Neural progenitor cell (in vitro differentiated cells): Measurements from ENCODE around the gene HPSE2. TPM values are rescaled to one million over a fixed set of nuclear protein-coding genes. Genes with fewer than 3 reads are reported as not detected.

Experiments
- DNase-seq: peaks from one replicate; pipeline ENCODE4 v3.0.0-alpha.2; 2016; ENCODE audit warnings: low spot score
- H2AFZ ChIP-seq: fragments of 200-600 bp; sonication (generic); replicated peaks from 2 replicates; pipeline ENCODE4 v1.6.1; 2016; ENCODE audit warnings: antibody characterized with exemption
- H3F3A ChIP-seq: fragments of 200-600 bp; sonication (generic); 2 replicates; pipeline ENCODE4 v1.6.1; 2016; ENCODE audit warnings: antibody characterized with exemption, low read depth
- H3K27ac ChIP-seq: fragments of 200-600 bp; sonication (generic); 2 replicates; pipeline ENCODE4 v1.5.1; 2016; ENCODE audit warnings: mild to moderate bottlenecking
- H3K27me3 ChIP-seq: fragments of 200-600 bp; sonication (generic); 2 replicates; pipeline ENCODE4 v1.6.1; 2016; ENCODE audit warnings: mild to moderate bottlenecking, moderate library complexity
- H3K36me3 ChIP-seq: fragments of 200-600 bp; sonication (generic); 2 replicates; pipeline ENCODE4 v1.5.1; 2016
- H3K4me1 ChIP-seq: fragments of 200-600 bp; sonication (generic); 2 replicates; pipeline ENCODE4 v1.6.1; 2016; ENCODE audit warnings: mixed run types
- H3K4me2 ChIP-seq: fragments of 200-600 bp; sonication (generic); 2 replicates; pipeline ENCODE4 v1.6.1; 2016
- H3K4me3 ChIP-seq: fragments of 200-600 bp; sonication (generic); 2 replicates; pipeline ENCODE4 v1.5.1; 2016
- H3K79me2 ChIP-seq: fragments of 200-600 bp; sonication (generic); 2 replicates; pipeline ENCODE4 v1.6.1; 2016; ENCODE audit warnings: low read depth
- H3K9ac ChIP-seq: fragments of 200-600 bp; sonication (generic); 2 replicates; pipeline ENCODE4 v1.6.1; 2016
- H3K9me3 ChIP-seq: fragments of 200-600 bp; sonication (generic); 2 replicates; pipeline ENCODE4 v1.5.1; 2016; ENCODE audit warnings: low read depth
- H4K20me1 ChIP-seq: fragments of 200-600 bp; sonication (generic); 2 replicates; pipeline ENCODE4 v1.6.1; 2016; ENCODE audit warnings: low read depth
- H3K27ac Mint-ChIP-seq: 3 replicates; pipeline ENCODE4 v1.8.0; 2021; ENCODE audit warnings: mixed read lengths
- H3K27me3 Mint-ChIP-seq: 2 replicates; pipeline ENCODE4 v1.8.0; 2022; ENCODE audit warnings: low read depth, mild to moderate bottlenecking, inconsistent platforms, moderate library complexity, mixed read lengths; ENCODE audit not compliant: insufficient read depth
- H3K36me3 Mint-ChIP-seq: 3 replicates; pipeline ENCODE4 v1.8.0; 2021; ENCODE audit warnings: mixed read lengths
- H3K4me1 Mint-ChIP-seq: 3 replicates; pipeline ENCODE4 v1.8.0; 2021; ENCODE audit warnings: mixed read lengths
- H3K4me3 Mint-ChIP-seq: 3 replicates; pipeline ENCODE4 v1.8.0; 2021; ENCODE audit warnings: mild to moderate bottlenecking, moderate library complexity, mixed read lengths
- H3K9me3 Mint-ChIP-seq: 3 replicates; pipeline ENCODE4 v1.8.0; 2020; ENCODE audit warnings: mixed read lengths
- CTCF ChIP-seq: fragments of 200-600 bp; sonication (generic); IDR thresholded peaks from 2 replicates; pipeline ENCODE4 v1.5.1; 2017; ENCODE audit warnings: antibody characterized with exemption, mild to moderate bottlenecking
- EZH2 ChIP-seq: fragments of 200-600 bp; sonication (generic); IDR thresholded peaks from 2 replicates; pipeline ENCODE4 v1.6.1; 2017; ENCODE audit warnings: antibody characterized with exemption, mild to moderate bottlenecking, moderate library complexity
- EZH2phosphoT487 ChIP-seq: fragments of 200-600 bp; sonication (generic); IDR thresholded peaks from 2 replicates; pipeline ENCODE4 v1.6.1; 2017; ENCODE audit warnings: antibody characterized with exemption
- total RNA-seq: library from RNA; depleted of rRNA; stranded (reverse); fragments of >200 nt; gene quantifications from 2 replicates; pipeline ENCODE4 v1.2.3, GENCODE V29; 2015; ENCODE audit warnings: low replicate concordance

Gene HPSE2
- total RNA-seq, 1 donor from 2014 or later, result 3.4 TPM

GRCh38 chr10:98953251-98953650 lies 282.4 kb downstream of the HPSE2 start:
- Histone ChIP-seq H3K4me1 (no peaks in the 10 kb centered on the region), H3K9me3 (no peaks in the 10 kb centered on the region), H3K27me3 (no peaks in the 10 kb centered on the region), H3K9ac (no peak overlapping the region), H3K4me2 (no peak overlapping the region), H3F3A (no peaks in the 10 kb centered on the region), H2AFZ (no peak overlapping the region), H4K20me1 (no peaks in the 10 kb centered on the region), H3K36me3 (no peaks in the 10 kb centered on the region), H3K4me3 (no peak overlapping the region), H3K79me2 (no peaks in the 10 kb centered on the region), H3K27ac (no peak overlapping the region)
- Mint-ChIP-seq H3K4me1 (peaks cover 5% of the 10 kb centered on the region), H3K27ac (no peak overlapping the region), H3K4me3 (no peak overlapping the region), H3K27me3 (peaks cover 2% of the 10 kb centered on the region), H3K9me3 (no peaks in the 10 kb centered on the region), H3K36me3 (no peaks in the 10 kb centered on the region)
- no peak for DNase-seq
- TF ChIP-seq EZH2, result no peak
- no peak for TF ChIP-seq CTCF
- TF ChIP-seq EZH2phosphoT487, result no peak

- no peak overlapping the region for H3K27ac ChIP-seq
- H3K36me3 ChIP-seq, result no peaks in the 10 kb centered on the region
- no peaks in the 10 kb centered on the region for H3K27me3 ChIP-seq
- no peaks in the 10 kb centered on the region for H3K36me3 Mint-ChIP-seq
- peaks cover 2% of the 10 kb centered on the region for H3K27me3 Mint-ChIP-seq
- TF ChIP-seq EZH2, result no peak
- no peak for TF ChIP-seq CTCF
- TF ChIP-seq EZH2phosphoT487, result no peak
- no peak overlapping the region for H3K4me3 Mint-ChIP-seq
- H3K79me2 ChIP-seq, result no peaks in the 10 kb centered on the region
- no peak overlapping the region for H3K4me3 ChIP-seq
- H3K9me3 Mint-ChIP-seq, result no peaks in the 10 kb centered on the region
- H3K27ac Mint-ChIP-seq, result no peak overlapping the region
- H3F3A ChIP-seq, result no peaks in the 10 kb centered on the region
- H4K20me1 ChIP-seq, result no peaks in the 10 kb centered on the region
- H3K9me3 ChIP-seq, result no peaks in the 10 kb centered on the region
- no peak overlapping the region for H3K4me2 ChIP-seq
- DNase-seq, result no peak
- no peaks in the 10 kb centered on the region for H3K4me1 ChIP-seq
- no peak overlapping the region for H2AFZ ChIP-seq
- no peaks in the 10 kb centered on the region for H3K4me1 Mint-ChIP-seq
- no peak overlapping the region for H3K9ac ChIP-seq
These were observed 284.2 kb downstream of the HPSE2 start for GRCh38 chr10:98951269-98952000.

GRCh38 chr10:98950106-98950505 lies 285.5 kb downstream of the HPSE2 start:
- Mint-ChIP-seq H3K9me3 (no peaks in the 10 kb centered on the region), H3K27ac (no peak overlapping the region), H3K36me3 (no peaks in the 10 kb centered on the region), H3K27me3 (no peaks in the 10 kb centered on the region), H3K4me3 (no peak overlapping the region), H3K4me1 (no peaks in the 10 kb centered on the region)
- Histone ChIP-seq H3K9ac (no peak overlapping the region), H3K4me1 (no peaks in the 10 kb centered on the region), H3K4me2 (no peak overlapping the region), H2AFZ (no peak overlapping the region), H3K79me2 (no peaks in the 10 kb centered on the region), H3K27ac (no peak overlapping the region), H3F3A (no peaks in the 10 kb centered on the region), H3K9me3 (no peaks in the 10 kb centered on the region), H3K4me3 (no peak overlapping the region), H3K36me3 (no peaks in the 10 kb centered on the region), H3K27me3 (no peaks in the 10 kb centered on the region), H4K20me1 (no peaks in the 10 kb centered on the region)
- TF ChIP-seq EZH2 (no peak), EZH2phosphoT487 (no peak), CTCF (no peak)
- DNase-seq, result no peak
